Peyer's patch (tissue), 4 donors: ENCODE results near the gene LEKR1. TPM values are rescaled to one million over a fixed set of nuclear protein-coding genes. Genes with fewer than 3 reads are reported as not detected.
"Not testable (repeated sequence)": the region's sequence is repeated elsewhere in the genome, so short reads cannot be mapped to it uniquely, and the experiment has no call there.

Experiments
- DNase-seq, 3 donors: peaks; one replicate each; pipeline ENCODE4 v3.0.0-alpha.2; 2017 to 2019
- H3K27ac ChIP-seq, 4 donors: fragments of 200-600 bp; sonication (generic); one replicate each; pipeline ENCODE4 v1.5.1; 2016 to 2019
- H3K27me3 ChIP-seq, 2 donors: fragments of 200-600 bp; sonication (generic); one replicate each; pipeline ENCODE4 v1.5.1; 2019
- H3K36me3 ChIP-seq, 3 donors: fragments of 200-600 bp; sonication (generic); one replicate each; pipeline ENCODE4 v1.5.1; 2016 to 2019
- H3K4me1 ChIP-seq, 4 donors: fragments of 200-600 bp; sonication (generic); one replicate each; pipeline ENCODE4 v1.5.1; 2016 to 2019
- H3K4me3 ChIP-seq, 4 donors: fragments of 200-600 bp; sonication (generic); 1 replicate in 3 of 4; 2 replicates in 1 of 4; pipeline ENCODE4 v1.5.1; 2016 to 2019; ENCODE audit warnings: mild to moderate bottlenecking in 1 of 4
- H3K9me3 ChIP-seq, 4 donors: fragments of 200-600 bp; sonication (generic); one replicate each; pipeline ENCODE4 v1.5.1; 2016 to 2019; ENCODE audit warnings: mild to moderate bottlenecking in 1 of 4
- CTCF ChIP-seq, 6 experiments: fragments of 450-650 bp in 4 of 6; fragments of 200-600 bp in 2 of 6; sonication (generic) in 1 of 6; IDR thresholded peaks; one replicate each; pipeline ENCODE4 v1.5.1; 2017 to 2019; ENCODE audit warnings: antibody characterized with exemption in 6 of 6, mild to moderate bottlenecking in 3 of 6, moderate library complexity in 1 of 6
- POLR2A ChIP-seq, 2 donors: fragments of 450-650 bp; IDR thresholded peaks; one replicate each; pipeline ENCODE4 v1.5.1; 2017; ENCODE audit warnings: antibody characterized with exemption in 2 of 2, mild to moderate bottlenecking in 2 of 2, moderate library complexity in 2 of 2
- total RNA-seq, 4 donors: library from RNA; depleted of rRNA; stranded (reverse); fragments of >200 nt; gene quantifications; one replicate each; pipeline ENCODE4 v1.1.0, GENCODE V29; 2016

Gene LEKR1
- total RNA-seq, 4 donors from 2014 or later, result 0.85 to 9.1 (median 0.94) TPM; not detected in 1

- H3K4me1 ChIP-seq, result peaks cover 0 to 4% (median 0%) of the 10 kb centered on the region in 4 donors
Measured at GRCh38 chr3:156797368-156797767, 28.8 kb upstream of the LEKR1 start.

GRCh38 chr3:156800287-156800686, 25.9 kb upstream of the LEKR1 start:
- not testable (repeated sequence) for H3K27ac ChIP-seq, H3K27me3 ChIP-seq, H3K9me3 ChIP-seq, DNase-seq, H3K4me3 ChIP-seq, H3K4me1 ChIP-seq, H3K36me3 ChIP-seq

More at GRCh38 chr3:156797368-156797767, 28.8 kb upstream of the LEKR1 start:
- Histone ChIP-seq H3K36me3 (no peaks in the 10 kb centered on the region), H3K27ac (no peak overlapping the region), H3K4me3 (no peak overlapping the region), H3K9me3 (no peaks in the 10 kb centered on the region), H3K27me3 (no peaks in the 10 kb centered on the region)
- DNase-seq, result no peak
- no peak for TF ChIP-seq POLR2A (IDR thresholded peaks at IDR 0.05)
- no peak for TF ChIP-seq CTCF (IDR thresholded peaks at IDR 0.05)

- no peak overlapping the region for H3K27ac ChIP-seq
- no peak for DNase-seq
- H3K9me3 ChIP-seq, result no peaks in the 10 kb centered on the region
- H3K4me1 ChIP-seq, result no peaks in the 10 kb centered on the region
- H3K4me3 ChIP-seq, result no peak overlapping the region
- H3K36me3 ChIP-seq, result no peaks in the 10 kb centered on the region
- H3K27me3 ChIP-seq, result no peaks in the 10 kb centered on the region
- no peak for TF ChIP-seq POLR2A (IDR thresholded peaks at IDR 0.05)
- no peak for TF ChIP-seq CTCF (IDR thresholded peaks at IDR 0.05)
Measured at GRCh38 chr3:156801746-156802145, 24.4 kb upstream of the LEKR1 start.

- Histone ChIP-seq H3K4me3 (no peak overlapping the region), H3K27me3 (no peaks in the 10 kb centered on the region), H3K27ac (no peak overlapping the region), H3K36me3 (no peaks in the 10 kb centered on the region), H3K4me1 (no peaks in the 10 kb centered on the region), H3K9me3 (no peaks in the 10 kb centered on the region)
- no peak for DNase-seq
- TF ChIP-seq POLR2A (IDR thresholded peaks at IDR 0.05), result no peak
- no peak for TF ChIP-seq CTCF (IDR thresholded peaks at IDR 0.05)
Measured at GRCh38 chr3:156802821-156803606, 23.1 kb upstream of the LEKR1 start.

- TF ChIP-seq POLR2A (IDR thresholded peaks at IDR 0.05), result no peak
- TF ChIP-seq CTCF (IDR thresholded peaks at IDR 0.05), result no peak
- no peak for DNase-seq
Measured at GRCh38 chr3:156803952-156804741, 22.0 kb upstream of the LEKR1 start.

GRCh38 chr3:156806698-156807097, 19.5 kb upstream of the LEKR1 start:
- no peak overlapping the region for H3K27ac ChIP-seq
- no peaks in the 10 kb centered on the region for H3K9me3 ChIP-seq
- H3K4me1 ChIP-seq, result peaks cover 0 to 14% (median 0%) of the 10 kb centered on the region in 4 donors
- DNase-seq, result no peak
- H3K36me3 ChIP-seq, result no peaks in the 10 kb centered on the region
- TF ChIP-seq POLR2A (IDR thresholded peaks at IDR 0.05) (no peak), CTCF (IDR thresholded peaks at IDR 0.05) (no peak)
- H3K27me3 ChIP-seq, result no peaks in the 10 kb centered on the region
- H3K4me3 ChIP-seq, result no peak overlapping the region

More at GRCh38 chr3:156803952-156804741, 22.0 kb upstream of the LEKR1 start:
- Histone ChIP-seq H3K27me3 (no peaks in the 10 kb centered on the region), H3K4me3 (no peak overlapping the region), H3K36me3 (no peaks in the 10 kb centered on the region), H3K27ac (no peak overlapping the region), H3K4me1 (no peaks in the 10 kb centered on the region), H3K9me3 (no peaks in the 10 kb centered on the region)
